HCT116 (cell line): ENCODE measurements around the gene ZNF367.

Source experiments
- CTCF ChIP-seq, 3 experiments: fragments of 200-600 bp in 1 of 3; sonication (generic) in 1 of 3; IDR thresholded peaks in 2 of 3; conservative IDR thresholded peaks in 1 of 3; 2 replicates each; pipeline ENCODE4 v1.5.1; 2012 to 2017; ENCODE audit warnings: low read depth in 2 of 3, low read length in 2 of 3, antibody characterized with exemption in 1 of 3, borderline replicate concordance in 1 of 3, control low read depth in 1 of 3, mild to moderate bottlenecking in 1 of 3, mixed read lengths in 1 of 3, mixed run types in 1 of 3, moderate library complexity in 1 of 3; ENCODE audit not compliant: insufficient read depth in 1 of 3
- EGR1 ChIP-seq: IDR thresholded peaks from 2 replicates; pipeline ENCODE4 v1.6.1; 2012; ENCODE audit warnings: low read depth
- JUND ChIP-seq: IDR thresholded peaks from 2 replicates; pipeline ENCODE4 v1.6.1; 2012
- POLR2A ChIP-seq: IDR thresholded peaks from 2 replicates; pipeline ENCODE4 v1.7.0; 2011; ENCODE audit warnings: borderline replicate concordance; ENCODE audit not compliant: insufficient read depth, insufficient read length; ENCODE audit errors: extremely low read depth
- POLR2AphosphoS5 ChIP-seq: IDR thresholded peaks from 2 replicates; pipeline ENCODE4 v1.6.1; 2011; ENCODE audit warnings: mild to moderate bottlenecking, low read depth, low read length, moderate library complexity
- ZFX ChIP-seq: fragments of 450-650 bp; IDR thresholded peaks from 2 replicates; pipeline ENCODE4 v1.6.1; 2017
- ZNF274 ChIP-seq: fragments of 200-500 bp; sonication (Bioruptor generic); IDR thresholded peaks from 2 replicates; pipeline ENCODE4 v1.6.1; 2014; ENCODE audit warnings: mild to moderate bottlenecking, low read depth, low read length, inconsistent platforms
- TF ChIP-seq, protein P1 (sequence below): IDR thresholded peaks from 2 replicates; pipeline ENCODE4 v1.6.1; 2012; ENCODE audit warnings: low read depth

DNA sequence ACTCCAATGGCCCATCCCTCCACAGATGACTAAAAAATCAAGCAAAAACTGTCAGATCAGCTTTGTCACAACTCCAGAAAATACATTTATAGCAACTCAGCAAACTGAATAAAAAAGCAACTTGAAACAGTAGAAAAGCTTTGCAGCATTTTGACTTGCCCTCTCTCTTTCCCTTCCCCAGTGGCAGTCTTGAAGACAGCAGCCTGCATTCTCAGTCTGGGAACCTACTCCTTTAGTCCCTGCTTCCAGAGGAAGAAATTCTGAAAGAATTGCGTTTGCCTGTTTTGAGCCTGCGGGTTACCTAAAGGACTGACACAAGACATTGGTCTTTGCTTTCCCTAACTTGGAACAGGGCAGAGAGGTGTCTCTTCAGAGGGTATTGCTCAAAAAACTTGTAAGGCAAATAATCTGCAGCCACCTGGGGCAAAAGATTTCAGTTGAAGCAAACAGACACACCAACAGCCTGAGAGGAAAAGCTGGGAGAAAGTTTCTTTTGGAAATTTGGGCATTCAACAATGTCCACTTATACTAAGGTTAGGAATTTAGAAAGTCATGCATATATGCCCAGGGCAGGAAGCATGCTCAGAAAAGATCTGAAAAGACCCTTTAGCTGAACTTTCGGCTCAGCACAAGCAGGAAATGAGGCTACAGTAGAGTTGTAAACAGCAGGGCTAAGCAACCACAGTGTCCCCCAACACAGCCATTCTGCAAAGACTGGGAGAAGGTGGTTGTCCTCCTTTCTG, 19.4 kb downstream of the ZNF367 start:
- no peak for TF ChIP-seq POLR2AphosphoS5
- TF ChIP-seq POLR2A: no peak
- TF ChIP-seq CTCF (IDR thresholded peaks at IDR 0.05 in 2 of 3, conservative IDR thresholded peaks at IDR 0.05 in 1 of 3; ENCODE audit: borderline replicate concordance in 1 of 3, insufficient read depth in 1 of 3, low read depth in 2 of 3, low read length in 2 of 3): no peak
- TF ChIP-seq ZFX: no peak
- TF ChIP-seq, protein P1, sequence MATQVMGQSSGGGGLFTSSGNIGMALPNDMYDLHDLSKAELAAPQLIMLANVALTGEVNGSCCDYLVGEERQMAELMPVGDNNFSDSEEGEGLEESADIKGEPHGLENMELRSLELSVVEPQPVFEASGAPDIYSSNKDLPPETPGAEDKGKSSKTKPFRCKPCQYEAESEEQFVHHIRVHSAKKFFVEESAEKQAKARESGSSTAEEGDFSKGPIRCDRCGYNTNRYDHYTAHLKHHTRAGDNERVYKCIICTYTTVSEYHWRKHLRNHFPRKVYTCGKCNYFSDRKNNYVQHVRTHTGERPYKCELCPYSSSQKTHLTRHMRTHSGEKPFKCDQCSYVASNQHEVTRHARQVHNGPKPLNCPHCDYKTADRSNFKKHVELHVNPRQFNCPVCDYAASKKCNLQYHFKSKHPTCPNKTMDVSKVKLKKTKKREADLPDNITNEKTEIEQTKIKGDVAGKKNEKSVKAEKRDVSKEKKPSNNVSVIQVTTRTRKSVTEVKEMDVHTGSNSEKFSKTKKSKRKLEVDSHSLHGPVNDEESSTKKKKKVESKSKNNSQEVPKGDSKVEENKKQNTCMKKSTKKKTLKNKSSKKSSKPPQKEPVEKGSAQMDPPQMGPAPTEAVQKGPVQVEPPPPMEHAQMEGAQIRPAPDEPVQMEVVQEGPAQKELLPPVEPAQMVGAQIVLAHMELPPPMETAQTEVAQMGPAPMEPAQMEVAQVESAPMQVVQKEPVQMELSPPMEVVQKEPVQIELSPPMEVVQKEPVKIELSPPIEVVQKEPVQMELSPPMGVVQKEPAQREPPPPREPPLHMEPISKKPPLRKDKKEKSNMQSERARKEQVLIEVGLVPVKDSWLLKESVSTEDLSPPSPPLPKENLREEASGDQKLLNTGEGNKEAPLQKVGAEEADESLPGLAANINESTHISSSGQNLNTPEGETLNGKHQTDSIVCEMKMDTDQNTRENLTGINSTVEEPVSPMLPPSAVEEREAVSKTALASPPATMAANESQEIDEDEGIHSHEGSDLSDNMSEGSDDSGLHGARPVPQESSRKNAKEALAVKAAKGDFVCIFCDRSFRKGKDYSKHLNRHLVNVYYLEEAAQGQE: no peak
- no peak for TF ChIP-seq ZNF274
- no peak for TF ChIP-seq EGR1
- TF ChIP-seq JUND: no peak
